Measurements from ENCODE around the gene NID2.

NID2 gene

DNA sequence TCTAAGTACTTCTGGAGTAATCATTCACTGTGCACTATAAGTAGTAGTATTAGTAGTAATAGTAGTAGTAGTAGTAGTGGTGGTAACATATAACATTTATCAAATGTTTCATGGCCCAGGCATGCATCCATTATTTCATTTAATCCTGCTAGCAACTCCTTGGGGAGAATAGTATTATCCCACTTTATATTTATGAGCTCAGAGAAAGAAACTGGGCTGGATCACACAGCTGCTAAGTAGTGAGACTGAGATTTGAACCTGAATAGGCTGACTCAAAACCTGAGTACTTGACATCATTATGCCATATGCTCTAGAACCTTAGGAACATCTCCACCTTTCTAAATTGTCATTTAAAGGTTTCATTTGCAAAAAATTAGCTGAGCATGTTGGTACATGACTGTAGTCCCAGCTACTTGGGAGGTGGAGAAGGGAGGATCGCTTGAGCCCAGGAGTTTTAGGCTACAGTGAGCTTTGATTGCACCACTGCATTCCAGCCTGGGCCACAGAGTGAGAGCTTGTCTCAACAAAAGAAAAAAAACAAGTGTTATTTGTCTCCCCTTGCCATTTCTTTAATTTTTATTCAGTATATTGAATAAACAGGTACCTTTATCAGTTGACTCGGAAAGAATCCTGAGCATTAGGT lies 11.4 kb upstream of the NID2 start:
- DNase-seq, result no peak

DNA sequence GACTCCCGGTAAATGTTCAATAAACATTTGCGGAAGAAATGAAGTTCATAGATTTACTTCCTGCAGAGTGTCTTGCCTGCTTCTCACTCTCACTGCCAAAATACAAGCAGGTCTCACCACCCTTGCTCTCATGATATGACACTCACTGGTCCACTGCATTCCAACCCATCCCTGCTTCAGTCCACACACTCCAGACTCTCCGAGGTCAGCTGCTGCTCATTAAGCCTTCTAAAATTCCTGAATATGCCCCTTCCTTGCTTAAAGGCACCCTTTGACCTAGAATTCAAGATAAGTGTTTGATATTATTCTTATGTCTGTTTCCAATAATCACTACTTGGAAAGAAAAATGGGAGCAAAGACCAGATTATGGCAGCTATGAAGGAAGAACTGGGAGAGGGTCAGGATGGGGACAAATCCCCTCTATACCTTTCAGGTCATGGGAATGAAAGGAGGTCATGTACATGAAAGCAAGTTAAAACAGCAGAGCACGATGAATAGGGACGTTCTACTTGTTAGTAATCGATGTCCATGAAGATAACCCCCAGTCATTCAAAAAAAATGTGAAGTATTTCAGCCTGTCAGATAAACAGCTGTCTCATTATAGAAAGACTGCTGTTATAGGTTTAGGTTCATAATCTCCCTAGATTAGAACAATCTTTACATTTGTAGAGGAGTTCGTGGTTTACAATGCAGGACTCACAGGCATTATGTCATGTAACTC lies 10.5 kb upstream of the NID2 start:
- DNase-seq, result no peak

DNA sequence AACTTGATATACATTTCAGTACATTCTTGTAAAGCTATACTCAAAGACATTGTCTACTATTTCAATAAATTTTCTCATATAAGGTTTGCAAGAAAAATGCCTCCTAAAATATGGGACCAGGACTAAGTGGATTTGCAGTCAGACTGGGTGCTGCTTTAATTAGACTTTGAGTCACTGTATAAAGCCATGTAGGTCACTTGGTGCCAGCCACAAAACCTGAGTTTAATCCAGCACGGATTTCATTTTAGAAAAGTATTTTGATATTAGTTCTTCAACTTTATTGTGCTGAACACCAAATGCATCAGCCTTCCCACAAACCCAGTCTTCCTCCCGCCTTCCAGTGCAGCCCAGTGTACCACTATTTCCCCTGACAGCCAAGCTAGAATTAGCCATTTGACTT lies 9.9 kb upstream of the NID2 start:
- DNase-seq, result no peak

DNA sequence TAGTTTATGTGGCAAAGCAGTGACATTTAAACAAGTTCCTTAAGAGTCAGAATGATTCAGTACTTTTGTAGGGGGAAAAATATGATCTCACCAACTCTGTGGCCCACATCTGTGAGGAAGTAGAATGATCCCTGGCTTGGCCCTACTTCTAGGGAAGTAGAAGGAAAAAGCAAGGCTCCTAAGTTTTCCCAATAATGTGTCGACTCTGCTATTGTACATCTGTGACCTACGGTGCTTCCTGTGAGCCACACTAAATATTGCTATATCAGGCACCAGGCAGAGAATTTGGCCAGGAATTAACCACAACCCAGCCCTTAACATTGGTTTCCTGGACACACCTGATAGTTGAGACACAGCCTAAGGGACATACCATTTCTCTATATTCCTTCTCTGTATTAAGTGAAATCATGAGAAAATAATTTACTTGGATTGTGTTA lies 9.3 kb upstream of the NID2 start:
- DNase-seq, result no peak

DNA sequence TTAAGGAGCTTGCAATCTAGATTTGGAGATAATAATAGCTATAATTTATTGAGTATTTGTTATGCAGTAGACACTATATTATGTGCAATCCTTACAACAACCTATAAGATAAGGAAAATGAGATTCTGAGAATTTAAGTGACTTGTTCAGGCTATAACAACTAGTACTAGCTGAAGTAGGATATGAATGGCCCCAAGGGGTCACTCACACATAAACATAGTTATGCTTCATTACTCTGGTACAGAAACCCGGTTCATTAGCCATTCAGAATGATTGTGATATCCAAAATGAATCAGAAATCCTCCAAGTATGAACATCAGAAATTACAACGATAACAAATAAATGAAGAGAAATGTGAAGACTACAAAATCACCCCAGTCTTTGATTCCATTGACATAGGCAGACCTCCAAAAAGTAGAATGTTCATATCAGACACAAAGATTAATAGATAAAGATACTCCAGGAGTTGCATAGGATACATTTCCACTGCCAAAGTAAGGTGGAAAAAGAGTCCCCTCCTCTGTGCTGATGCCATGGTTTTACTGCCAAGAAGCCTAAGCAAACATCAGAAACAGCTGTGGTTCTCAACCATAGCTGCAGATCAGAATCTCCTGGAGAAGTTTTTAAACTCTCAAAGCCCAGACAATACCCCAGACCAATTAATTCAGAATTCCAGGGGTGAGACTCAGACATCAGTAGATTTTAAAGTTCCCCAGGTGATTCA lies 8.6 kb upstream of the NID2 start:
- no peak for DNase-seq

DNA sequence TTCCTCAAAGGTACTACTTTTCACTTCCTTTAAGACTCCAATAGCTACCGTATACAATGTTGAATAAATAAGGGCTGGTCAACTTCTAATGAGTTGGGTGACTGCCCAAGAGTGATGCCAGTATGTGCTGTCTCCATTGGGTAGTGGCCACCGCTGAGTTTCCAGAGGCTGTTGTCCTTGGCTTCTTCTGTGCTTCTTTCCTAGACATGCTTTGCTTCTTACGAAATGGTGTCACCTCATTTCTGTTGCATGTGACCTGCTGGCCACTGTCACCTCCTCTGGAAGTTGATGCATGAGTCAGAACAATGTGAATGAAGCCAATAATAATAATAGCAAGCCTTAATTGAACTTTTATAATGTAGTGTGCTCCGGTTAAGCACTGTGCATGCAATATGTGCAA lies 7.5 kb upstream of the NID2 start:
- no peak for DNase-seq

DNA sequence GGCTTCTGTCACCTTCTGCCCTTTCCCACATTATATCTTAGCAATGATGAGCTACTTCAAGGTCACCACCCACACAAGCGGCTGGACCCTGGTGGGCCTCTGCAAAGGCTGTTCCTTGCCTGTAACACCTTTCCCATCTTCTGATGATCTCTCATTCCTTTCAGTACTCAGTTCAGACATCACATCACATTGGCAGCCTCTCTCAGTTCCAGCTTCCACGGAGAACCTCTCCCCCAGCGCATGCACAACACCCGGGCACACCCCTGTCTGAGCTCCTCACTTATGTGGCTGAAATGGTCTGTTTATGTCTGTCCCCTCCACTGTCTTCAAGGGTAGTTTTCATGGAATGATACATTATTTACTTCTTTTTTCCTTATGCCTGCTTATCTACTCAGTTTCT lies 6.5 kb upstream of the NID2 start:
- no peak for DNase-seq

DNA sequence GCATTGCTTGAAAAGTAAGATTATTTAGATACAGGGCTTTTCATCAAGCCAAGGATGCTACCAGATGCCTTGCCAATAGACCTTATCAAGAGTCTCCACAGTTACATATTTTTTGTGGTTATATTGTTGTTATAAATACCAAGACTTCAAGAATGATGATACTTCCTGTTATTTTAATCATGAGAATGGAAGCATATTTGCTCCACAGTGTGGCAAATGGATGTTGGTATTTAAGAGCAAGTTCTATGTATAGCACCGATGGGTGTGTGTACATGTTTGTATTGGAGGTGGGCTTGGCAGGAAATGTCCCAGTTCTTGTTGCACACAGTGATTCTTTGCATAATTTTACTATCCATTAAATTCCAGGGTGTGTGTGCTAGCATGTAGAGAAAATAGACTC lies 4.4 kb upstream of the NID2 start:
- DNase-seq, result no peak

DNA sequence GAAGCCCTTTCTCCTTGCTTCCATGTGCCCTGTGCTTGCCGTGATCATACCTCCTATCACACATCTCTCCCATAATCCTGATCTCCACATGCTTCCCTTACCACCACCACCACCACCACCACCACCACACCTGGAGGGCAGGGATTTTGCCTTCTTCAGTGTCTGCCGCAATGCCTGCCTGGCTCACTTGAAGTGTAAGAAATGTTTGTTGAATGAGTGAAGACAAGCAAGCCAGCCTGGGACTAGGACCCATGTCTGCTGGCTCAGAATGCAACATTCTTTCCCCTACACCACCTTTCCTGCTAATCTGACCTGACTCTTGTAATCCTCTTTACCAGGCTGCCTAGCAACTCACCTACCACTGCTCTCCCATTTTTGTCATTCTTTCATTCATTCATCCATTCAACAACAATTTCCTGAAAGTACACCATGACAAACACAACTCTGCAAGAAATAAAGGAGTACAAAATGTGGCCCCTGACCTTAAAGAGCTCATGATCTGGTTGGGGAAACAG lies 3.5 kb upstream of the NID2 start:
- no peak for DNase-seq

DNA sequence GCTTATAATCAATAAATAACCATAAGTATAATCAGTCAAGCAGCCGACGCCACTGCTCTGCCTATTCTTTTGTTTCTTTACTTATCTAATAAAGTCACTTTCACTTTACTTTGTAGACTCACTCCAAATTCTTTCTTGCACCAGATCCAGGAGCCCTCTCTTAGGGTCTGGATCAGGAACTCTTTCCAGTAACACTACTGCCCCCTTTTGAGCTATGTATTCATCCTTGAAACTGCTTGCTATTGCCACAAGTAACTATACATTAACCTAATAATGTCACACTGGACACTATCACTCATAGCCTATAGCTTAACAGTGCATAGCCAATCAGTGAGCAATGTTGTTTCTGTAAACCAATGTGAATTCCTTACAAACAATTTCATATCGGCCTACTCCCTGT lies 2.8 kb upstream of the NID2 start:
- DNase-seq, result no peak

DNA sequence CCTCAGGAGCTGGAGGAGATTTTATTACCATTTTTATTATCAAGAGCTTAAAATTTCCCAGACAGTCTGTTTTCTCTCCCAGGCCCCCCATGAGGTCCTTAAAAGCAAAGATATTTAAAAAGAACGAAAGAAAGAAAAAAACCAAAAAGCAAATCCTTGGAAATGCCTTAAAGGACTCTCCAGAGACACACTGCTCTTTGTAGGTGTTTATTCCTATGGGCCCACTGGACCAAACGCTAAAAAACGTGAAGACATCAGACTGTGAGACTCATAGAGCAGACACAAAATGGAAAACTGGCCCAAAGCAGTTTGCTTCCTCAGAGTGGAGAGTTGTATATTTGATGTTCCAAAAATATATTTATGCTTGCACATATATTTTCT lies 1.2 kb upstream of the NID2 start:
- DNase-seq, result no peak

DNA sequence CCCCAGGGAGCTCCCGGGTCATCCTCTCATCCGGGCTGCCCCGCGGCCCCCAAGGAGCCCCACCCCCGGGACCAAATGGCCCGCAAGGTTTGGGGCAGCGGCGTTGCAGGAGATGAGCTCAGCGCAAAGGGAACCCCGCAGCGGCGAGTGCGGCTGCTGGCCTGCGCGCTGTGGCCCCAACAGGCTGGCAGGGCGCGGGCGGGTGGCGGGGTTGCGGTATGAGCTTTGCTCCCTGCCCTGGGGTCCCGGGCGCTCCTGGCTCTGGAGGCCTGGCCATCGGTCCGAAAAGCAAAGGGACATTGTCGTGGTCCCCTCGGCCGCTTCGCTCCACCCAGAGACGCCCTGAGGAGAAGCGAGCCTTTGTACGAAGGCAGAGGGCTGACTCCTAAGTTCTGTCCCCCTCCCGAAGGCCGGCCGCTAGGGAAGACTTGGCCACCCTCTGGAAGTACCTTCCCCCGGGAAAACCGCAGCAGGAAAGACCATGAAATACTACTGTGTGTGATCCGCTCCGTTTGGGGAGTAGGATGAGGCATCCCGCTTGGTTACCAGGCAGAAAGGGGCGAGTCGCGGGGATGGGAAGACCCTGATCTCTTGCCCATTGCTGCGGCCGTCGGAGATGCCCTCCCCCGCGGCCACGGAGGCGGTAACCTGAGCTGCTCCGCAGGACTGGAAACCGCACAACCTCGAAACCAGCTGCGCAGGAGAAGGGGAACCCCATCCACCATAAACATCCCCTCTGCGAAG lies 620 bp upstream of the NID2 start:
- peak; percentile 49 for DNase-seq

DNA sequence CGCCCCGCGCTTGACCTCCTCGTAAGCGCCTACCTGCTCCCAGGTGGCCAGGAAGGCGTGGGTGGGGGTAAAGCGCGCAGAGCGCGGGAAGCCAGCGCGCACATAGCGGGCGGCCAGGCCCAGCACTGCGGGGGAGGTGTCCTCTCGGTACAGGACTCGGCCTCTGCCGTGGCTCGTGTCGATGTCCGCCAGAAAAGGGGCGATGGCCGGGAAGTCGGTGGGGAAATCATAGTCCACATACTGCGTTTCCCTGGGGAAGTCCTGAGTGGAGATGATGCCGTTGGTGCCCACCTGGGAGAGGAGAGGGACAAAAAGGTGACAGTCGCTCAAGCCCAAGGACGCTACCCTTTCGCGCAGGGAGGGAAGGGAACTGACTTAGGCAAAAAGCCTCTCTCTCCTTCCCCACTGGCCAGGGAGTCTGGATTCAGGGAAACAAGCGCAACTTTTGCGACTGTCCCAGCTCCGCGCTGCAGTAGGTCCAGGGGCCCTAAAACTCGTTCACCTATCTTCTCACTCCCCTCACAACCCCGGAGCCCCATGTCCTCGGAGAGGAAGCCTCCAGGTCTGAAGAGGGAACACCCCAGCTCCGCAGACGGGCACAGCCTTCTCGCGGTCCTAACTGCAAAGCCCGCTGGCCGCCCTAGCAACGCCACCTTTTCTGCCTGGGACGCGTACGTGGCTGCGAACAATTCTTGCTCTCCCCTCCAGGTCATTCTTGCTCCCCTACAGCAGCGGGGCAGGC lies 815 bp downstream of the NID2 start:
- no peak for DNase-seq

DNA sequence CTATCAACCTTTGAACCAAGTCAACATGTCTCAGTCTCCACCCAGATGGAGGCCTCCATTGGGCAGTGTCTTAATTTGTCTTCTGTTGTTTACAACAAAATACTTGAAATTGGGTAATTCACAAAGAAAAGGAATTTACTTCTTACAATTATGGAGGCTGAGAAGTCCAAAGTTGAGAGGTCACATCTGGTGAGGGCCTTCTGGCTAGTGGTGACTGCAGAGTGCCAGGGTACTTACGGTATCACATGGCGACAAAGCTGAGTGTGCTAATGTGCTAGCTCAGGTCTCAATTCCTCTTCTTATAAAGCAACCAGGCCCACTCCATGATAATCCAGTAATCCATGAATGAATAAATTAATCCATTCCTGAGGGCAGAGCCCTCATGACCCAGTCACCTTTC lies 4.7 kb downstream of the NID2 start:
- no peak for DNase-seq

DNA sequence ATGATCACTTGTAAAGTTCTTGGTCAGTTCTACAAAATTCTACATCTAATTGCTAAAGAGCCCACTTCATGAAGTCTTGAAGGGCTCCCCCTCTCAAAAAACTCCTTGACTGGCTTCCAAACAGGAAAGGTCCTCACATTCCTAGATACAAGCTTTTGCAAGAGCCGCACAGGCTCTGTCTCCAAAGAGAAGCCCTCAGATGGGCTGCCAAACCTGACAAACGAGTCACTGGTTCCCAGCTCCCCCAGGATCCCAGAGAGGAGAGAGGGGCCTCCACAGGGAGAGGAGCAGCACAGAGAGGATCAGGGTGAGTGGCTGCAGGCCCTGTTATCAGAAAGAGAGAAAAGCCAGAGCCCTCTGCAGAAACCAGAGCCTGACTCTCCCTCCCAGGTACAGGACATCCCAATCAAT lies 5.8 kb downstream of the NID2 start:
- DNase-seq, result no peak

DNA sequence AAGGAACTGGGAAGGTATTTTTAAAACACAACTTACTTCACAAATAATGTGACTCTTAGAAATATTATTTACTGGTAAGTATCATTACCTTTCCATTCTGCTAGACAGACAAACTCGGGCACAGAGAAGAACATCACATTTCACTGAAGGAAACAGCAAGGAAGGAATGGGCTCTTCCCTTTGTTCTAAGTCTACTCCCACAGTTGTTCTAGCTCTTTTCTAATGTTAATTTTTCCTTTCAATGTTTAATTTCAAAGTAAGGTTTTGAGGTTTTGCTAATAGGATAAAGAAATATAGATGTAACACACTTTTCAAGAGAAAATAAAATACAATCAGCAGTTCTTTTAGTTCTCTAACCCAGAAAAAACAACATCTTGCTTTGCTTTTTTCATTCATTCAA lies 7.0 kb downstream of the NID2 start:
- DNase-seq, result no peak

DNA sequence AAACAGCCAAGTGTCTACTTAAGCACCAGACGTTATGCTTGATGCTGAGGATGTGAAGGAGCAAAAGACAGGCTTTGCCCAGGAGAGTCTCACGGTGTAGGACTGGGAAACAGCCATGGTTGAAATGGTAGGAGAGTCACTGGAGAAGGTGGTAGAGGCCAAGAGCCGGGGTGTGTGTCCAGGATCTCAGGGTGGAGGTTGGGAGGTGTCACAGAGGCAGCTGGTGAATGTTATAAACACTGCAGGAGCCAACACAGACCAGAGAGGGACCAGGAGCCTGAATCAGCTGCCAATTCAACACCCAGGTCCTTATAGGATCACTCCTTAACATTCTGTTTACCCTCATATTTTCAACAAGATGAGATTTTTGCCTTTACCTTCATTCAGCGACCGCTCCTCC lies 7.5 kb downstream of the NID2 start:
- no peak for DNase-seq

DNA sequence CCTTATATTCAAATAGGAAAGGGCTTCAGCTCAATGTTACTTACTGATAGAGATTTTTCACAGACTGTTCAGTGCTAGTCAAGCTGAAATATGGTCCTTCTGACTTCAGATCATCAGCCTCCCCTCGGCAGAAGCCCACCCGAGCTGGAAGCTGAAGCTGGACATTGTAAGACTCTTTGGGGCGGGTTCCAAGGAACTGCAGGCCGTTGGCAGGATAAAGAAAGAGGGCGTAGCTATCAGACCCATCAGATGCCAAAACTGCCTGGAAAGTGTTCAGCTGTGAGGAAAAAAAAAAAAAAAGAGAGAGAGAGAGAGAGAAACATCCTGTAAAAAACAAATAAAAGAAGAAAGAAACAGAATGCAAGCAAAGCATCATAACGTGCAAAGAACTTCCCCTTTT lies 8.8 kb downstream of the NID2 start:
- DNase-seq, result no peak

DNA sequence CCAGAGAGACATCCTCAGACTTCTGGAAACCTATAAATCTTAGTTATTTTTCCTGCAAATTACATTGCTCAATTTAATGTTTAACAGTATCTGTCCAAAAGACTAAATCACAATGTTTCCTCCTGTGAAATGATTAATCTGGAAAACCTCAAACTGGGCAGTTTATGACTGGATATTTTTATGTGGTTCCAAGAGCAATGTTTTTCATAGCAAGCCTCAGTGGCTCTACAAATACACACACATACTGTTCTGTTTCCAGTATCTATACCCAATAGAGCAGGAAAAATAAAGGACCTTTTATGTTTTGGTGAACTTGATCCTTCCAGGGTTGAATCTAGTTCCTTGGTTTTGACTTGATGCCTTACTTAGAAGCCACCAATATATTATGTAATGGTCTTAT lies 9.2 kb downstream of the NID2 start:
- DNase-seq, result no peak

DNA sequence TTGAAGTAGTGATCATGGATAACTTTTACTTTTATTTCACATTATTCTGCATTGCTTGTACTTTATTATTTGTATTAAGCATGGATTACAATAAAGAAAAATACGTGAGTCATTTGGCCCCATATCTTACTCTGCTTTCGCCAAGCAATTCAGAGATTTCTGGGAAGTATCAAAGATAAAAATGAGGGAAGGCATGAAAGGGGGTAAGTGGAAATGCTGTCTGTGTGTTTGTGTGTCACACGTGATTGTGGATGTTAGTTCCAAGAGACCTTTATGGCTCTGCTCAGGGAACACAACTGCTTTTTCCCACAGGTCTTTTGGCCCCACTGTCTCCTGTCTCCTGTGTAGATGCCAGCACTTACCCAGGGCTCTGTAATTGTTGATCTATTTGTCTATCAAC lies 10.5 kb downstream of the NID2 start:
- DNase-seq, result no peak

DNA sequence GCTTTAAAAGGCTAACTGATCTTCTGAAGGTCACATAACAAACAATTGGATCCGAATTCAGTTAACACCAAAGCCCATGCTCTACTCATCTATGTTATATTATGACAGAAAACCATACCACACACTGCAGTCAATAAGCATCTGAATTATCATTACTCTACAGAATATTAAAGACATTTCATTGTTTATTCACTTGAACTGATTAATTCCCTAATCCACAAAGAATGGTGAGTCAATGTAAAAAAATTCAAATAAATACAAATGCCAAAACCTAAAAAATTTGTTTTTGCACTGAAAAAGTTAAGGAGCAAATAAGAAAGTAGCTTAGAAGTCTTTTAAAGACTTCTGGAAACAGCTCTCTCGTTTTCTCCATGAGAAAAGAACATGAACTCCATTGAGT lies 13.7 kb downstream of the NID2 start:
- no peak for DNase-seq

DNA sequence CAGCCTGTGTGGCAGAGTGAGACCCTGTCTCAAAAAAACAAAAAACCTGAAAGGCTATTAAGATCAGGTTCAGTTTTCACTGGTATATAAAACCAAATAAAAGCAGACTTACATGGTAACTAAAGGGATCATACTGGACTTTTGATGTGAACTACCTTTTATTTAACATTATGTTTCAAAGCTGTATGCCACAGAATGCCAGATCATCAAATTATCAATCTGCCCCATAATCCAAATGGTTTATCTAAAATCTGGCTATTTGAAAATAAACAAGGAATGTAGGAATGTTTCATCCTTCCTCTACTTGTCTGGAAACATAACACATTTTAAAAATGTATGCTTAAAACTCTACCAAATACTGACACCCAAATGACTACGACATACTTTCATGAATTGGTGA lies 14.2 kb downstream of the NID2 start:
- DNase-seq, result no peak

DNA sequence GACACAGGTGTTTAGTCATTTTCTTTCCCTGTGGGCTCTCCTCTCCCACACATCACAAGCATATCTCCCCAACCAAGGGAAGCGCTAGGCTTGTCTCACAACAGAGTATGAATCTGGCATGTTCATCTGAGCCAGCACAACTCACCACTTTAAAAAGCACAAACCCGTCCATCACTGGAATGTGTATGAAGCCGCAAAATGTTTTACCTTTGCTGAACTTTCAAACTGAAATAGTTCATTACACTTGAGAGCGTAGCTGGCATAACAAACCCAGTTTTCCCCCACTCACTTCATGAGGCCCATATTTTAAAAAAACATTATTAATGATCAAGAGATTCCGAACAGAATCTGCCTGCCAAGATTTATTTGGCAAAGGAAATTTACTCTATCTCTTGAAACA lies 15.8 kb downstream of the NID2 start:
- no peak for DNase-seq
